Epidermal melanocyte (primary cell): ENCODE data around the gene RIC3.

Source experiments
- DNase-seq: peaks from one replicate; pipeline ENCODE4 v3.0.0; 2011; ENCODE audit warnings: low spot score; ENCODE audit not compliant: insufficient read length

The RIC3 gene

DNA sequence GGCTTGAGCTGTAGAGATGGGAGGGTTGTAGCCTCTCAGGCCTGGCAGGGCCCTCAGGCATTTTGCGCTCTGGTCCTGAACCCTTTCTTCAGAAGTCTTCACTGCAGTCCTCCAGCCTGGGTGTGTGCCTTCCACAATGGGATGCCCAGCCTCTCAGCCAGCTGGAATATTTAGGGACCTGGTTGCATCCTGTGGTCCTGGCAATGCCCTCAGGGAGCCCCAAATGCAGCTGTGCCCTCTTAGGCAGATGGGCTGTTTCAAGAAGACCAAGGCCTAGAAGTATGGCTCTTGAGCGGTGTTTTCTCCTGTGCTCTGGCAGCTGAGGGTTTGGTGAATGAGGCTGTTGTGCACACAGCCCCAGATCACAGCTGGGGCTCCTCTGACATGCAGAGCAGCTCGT, 81.1 kb downstream of the RIC3 start:
- no peak for DNase-seq

DNA sequence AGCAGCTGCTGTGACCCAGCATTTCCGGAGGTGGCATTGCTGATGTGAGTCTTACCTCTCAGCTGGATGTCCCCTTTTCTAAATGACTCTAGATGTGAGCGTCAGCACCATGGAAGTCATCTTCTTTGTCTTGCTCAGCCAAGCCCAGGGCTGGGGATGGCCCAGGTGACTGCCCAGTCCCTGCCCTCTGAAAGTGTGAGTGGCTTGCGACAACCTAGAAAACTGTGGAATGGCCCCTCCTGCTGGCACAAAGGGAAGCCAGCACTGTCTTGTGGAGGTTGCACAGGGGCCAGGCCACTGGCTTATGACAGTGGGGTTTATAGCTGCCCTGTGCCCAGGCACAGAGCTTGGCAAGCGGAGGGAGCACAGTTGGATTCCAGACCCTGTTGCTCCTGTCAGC, 81.6 kb downstream of the RIC3 start:
- no peak for DNase-seq

DNA sequence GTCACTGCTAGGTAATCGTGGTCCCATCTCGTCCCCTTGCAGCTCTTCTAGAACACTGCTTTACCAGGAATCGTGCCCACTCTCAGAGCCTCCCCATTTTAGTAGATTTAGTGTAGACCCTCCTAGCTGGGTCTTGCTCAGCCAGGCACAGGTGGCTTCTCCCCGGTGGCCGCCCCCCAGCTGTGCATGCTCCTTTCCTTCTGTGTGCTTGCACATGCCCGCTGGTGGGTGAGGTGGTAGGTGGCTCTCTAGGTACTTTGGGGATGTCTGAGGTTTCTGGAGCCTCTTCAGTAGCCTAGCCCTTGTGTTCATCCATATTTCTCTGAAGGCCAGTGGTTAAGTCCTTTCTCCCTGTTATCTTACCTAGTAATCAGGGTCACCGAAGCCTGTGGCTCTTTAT, 82.3 kb downstream of the RIC3 start:
- DNase-seq: no peak

DNA sequence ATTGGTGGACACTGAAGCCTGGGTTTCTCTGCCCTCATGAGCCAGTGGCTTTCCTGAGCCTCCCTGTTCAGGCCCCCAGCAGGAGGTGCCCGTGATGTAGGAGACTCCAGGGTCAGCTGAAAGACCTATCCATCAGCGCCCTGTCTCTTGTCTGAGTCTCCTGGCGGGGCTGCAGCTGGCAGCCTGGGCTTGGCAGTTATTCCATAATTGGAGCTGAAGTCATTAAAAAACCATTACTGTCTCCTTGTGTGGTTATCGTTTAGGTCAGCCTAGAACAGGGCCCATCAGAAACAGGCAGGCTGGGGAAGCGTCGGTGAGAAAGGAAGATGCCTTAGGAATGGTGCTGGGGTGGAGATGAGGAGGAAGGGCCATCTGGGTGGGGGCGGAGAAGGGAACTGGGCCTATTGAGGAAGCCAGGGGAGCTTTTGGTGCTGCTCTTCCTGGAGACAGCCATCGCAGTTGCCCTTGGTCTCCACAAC, 82.8 kb downstream of the RIC3 start:
- DNase-seq: no peak

DNA sequence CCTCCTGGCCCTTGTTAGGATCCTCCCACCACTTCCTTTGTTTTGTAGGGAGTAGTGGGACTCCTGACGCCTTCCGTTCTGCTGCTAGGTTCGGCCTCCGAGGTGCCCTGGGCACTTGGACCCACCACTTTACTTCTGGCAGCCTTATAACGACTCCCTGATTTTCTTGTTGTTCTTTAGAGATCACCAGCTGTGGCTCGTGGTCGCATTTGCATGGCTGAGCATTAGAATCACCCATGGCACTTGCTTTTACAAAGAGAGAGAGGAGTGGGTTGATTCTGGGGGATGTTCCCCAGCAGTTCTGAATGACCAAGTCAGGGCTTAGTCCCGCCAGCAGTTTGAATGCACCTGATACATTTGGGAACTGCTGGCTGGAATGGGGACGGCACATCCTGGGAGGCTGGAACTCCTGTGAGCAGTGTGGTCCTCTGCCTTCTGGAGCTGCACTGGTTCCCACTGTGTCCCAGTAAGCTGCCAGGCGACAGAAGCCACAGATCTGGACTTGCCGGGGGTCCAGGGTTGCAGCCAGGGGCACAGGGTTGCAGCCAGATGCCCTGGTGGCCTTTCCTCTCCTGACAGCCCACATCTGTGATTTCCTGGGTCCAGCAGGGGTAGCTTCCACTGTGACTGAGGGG, 83.7 kb downstream of the RIC3 start:
- no peak for DNase-seq

DNA sequence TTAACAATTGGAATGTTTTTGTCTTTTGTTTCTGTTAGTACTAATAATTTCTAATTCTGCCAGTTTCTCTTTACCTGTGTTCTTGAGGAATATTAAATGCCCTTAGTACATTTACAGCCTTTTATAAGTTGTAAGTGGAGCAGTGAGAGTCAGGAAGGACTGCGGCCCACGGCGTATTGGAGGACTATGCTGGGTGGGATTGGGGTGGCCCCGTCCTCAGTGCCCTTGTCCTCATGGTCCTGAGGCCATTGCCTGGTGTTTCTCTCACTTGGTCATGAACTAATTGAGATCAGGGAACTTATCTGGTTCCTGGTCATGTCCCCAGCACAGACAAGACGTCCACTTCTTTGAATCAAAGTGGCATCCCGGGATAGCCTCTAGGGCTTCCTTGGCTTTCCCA, 84.5 kb downstream of the RIC3 start:
- DNase-seq: no peak

DNA sequence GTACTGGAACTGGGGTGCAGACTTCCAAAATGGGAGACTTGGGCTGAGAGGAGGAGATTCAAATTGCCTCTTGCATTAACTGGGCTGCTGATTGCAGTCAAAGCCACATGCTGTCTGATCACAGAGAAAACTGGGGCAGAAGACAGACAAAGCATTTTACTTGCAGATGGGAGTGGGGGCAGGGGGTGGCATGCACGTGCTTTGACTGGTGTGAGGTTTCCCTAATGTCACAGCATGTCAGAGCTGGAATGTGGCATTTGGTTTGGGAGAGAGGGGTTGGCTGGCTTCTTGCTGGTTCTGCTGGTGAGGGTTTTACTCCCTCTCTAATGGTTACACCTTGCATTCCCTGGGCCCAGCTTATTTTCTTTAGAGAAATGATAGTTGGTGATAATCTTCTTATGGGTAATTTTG, 84.9 kb downstream of the RIC3 start:
- DNase-seq: no peak

DNA sequence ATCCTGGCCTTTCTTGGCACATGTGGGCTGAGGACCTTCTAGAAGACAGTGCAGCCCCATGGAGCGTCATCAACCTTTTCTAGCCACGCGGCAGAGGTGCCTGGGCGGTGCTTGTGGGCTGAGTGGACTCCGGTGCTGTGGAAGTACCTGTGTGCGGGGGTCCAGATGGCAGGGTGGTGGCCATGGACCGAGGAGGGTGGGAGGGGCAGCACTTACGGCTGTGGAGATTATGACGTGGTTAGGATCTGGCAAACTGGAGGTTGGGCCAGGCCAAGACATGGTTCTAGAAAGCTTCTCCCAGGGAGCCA, 85.8 kb downstream of the RIC3 start:
- DNase-seq: no peak

DNA sequence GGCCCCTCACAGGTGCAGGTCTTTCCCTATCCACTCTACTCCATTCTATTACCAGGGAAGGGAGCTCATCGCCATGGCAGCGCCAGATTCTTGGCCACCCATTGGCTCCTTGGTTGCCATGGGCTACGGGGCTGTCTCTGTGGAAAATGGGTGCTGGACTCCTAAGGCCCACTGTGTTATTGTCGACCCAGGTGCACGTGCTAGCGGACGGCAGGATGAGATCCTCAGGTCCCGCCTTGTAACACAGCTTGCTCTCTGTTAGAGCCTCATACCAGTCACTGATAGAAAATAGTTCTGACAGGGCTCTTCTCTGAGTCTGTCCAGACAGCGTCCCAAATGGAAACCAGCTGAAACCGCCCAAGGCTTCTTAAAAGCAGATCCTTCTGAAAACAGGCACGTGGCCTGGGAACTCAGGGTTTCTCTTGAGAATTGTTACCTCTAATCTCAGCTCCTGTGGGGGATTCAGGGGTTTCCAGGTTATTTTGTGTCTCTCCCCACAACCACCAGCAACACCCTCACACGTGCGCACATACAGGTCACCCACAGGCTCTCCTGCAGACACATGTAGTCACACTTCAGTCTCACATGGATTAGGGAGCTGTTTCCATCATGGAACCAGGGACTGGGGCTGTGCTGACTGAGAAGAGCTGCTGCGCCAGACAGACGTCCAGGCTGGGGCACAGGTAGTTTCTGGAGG, 86.3 kb downstream of the RIC3 start:
- DNase-seq: peak; percentile 59

DNA sequence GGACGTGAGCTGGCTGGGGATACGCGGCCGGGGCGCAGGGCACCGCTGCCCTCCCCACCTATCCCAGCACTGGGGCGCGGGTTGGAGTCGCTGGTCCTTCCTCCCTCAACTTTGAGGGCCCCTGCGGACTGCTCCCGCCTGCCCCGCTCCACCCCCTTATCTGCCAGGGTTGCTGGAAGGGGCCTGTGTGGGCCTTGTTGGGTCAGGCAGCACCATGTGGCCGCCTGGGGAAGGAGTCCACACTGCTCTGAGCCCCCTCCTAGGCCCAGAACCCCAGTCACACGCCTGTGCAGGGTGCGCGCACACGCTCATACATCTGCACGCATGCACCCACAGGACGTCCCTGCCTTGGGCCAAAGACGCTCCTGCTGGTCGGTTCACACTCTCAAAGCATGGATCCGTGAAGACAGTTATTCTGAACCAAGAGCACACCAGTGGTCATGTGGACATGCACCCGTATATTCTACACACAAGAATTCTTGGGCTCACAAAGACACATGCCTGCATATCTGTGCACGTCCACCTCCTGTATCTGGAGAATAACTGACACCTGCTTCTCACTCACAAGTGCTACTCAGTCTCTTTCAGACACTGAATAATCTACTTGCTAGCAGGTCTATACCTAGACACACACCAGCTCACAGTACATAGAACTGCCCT, 87.1 kb downstream of the RIC3 start:
- no peak for DNase-seq

DNA sequence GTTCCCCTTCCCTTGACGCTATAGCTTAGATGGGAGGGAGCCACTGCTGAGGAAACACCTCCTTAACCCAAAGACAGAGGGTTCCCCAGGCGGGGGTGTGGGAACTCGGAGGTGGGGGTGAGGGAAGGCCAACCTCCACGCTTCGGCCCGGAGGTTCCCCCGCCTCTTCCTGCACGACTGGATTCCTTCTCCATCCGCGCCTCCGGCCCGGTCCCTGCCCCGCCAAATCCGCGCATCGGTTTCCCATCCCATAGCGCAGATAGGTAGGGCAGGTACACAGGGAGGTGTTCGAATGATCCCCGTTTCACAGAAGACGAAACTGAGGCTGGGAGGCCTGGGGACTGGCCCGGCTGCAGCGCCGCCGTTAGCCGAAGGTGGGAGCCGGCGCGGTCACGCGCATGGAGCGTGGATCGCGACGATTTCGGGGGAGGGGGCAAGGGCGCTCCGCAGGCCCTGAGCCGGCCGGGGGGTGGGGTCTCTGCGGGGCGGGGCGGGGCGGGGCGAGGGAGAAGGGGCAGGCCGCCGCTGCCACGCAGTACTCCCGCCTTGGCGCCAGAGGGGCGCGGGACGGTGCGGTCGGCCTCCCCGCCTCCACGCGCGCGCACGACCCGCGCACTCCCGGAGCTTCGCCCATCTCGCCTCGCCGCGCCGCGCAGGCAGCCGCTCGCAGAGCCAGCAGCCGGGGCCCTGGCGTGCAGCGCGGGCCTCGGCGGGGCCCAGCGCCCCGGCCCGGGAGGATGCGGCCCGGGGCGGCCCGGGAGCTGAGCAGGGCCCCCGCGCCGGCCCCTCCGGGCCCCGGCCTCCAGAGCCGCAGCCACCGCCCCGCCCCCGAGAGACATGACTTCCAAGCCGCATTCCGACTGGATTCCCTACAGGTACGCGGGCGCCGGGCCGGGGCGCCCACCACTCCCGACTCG, 87.9 kb downstream of the RIC3 start, which contains the start of gene TUB:
TSS of gene TUB (plus strand) at position 538 of the 917 bp plus-strand sequence. CDS start at position 838, 300 bp downstream.
- DNase-seq: no peak

DNA sequence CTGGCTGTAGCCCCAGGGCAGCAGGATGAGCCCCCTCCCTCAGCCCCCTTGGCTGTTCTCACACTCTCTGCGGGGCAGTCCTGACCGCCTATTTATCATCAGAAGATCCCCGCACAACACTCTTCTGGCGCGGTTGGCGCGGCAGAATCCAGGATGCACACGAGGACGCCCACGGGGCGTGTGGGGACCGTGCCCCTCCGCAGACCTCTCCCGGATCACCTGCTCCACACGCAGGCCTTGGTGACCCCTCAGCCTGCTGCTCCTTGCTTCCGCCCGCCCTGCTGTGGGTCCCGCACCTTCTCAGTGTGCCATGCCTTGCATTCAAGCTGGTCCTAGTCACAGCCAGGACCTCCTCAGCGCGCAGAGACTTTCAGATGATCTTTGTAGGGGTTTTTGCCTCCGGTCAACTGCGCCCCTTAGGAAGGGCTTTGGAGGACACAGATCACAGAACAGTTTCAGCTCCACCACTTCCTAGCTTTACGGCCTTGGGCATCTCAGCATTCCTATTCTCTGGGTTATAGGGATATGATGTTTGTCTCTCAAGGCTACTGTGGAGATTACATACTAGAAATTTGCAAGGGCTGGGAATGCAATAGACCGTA, 88.7 kb downstream of the RIC3 start:
- no peak for DNase-seq

DNA sequence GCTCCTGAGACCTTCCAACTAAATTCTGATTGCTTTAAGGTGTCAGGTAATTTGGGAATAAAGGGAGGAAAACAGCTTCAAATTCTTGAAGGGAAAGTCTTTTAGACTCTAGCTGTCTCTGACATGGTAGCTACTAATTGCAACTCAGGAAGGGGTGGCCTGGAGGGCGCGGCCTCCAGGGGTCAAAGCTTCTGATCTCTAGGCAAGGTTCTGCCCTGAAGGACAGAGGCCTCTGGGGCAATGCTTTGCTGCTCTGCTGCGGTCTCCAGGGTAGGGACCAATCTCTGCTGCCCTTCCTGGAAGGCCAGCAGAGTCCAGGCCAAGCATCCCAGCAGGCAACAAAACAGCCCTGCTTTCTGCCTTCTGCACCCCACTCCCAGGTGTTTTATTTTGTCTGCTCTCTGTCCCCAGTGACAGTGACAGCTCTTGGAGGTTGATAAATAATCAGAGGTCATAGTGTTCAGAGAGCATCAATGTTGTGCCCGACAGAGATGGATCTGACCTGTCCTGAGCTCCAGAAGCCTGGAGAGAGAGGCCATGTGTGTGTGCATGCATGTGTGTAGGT, 89.6 kb downstream of the RIC3 start:
- no peak for DNase-seq

DNA sequence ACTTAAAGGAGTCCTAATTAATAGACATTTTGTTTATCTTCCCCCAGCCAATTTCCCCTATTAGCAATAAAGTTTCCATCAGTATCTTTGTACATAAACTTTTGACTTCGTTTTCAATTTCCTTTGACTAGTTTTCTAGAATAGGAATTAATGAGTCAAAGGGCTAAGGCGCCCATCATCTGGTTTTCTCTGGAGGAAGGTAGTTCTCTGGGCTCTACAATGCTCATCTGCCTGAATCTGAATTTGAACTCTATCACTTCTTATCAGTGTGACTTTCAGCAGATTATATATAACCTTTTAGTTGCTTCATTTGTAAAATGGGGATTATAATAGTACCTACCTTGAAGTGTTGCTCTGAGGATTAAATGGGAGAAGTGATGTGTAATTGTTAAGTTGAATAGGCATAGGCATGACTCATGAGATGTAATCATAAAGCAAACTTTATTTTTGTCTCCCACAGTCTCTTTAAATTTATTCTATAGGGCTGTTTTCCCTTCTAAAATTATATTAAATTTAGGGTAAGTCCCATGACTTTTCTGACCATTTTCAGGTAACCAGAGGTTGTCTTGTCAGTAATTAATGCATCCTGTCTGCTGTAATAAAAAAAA, 93.6 kb downstream of the RIC3 start:
- no peak for DNase-seq

DNA sequence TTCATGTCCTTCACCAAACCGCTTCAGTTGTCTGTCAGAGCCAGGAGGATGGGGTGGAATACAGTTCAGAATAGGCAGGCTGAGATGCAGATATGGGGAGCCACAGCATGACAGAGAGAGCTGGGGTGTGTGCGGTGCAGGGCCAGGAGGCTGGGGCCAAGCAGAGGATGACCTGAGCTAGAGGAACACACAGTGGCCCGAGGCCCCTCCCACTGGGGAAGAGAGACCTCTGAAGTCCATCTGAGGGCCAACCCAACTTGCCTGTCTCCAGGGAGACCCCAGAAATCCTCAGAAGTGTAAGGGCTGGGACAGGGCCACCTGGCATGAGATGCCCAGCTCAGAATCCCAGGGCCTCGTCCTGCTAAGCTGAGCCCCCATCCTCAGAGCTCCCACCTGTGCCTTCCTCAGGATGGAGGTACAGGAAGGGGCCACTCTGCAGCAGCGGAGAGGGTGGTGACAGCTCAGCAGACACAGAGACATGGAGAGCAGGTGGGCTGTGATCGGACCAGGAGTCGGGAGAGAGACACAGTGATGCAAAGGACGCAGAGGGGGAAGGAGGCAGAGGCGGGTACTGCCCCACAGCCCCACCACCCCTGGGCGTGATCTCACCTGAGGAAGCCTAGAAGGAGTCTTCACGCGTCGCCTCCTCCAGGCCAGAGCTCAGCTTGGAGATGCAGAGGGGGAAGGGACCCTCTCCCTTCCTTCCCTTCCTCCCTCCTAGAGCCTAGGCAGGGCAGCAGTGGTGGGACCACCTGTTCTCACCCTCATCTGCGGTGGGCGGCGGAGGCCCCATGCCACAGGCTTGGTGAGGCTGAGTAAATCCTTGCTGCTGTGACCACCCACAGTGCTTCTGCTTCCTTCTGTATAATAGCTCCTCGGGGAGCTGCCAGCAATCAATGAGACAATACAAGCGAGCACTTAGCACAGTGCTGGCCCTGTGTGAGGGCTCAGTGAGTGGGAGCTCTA, 96.9 kb downstream of the RIC3 start:
- no peak for DNase-seq

DNA sequence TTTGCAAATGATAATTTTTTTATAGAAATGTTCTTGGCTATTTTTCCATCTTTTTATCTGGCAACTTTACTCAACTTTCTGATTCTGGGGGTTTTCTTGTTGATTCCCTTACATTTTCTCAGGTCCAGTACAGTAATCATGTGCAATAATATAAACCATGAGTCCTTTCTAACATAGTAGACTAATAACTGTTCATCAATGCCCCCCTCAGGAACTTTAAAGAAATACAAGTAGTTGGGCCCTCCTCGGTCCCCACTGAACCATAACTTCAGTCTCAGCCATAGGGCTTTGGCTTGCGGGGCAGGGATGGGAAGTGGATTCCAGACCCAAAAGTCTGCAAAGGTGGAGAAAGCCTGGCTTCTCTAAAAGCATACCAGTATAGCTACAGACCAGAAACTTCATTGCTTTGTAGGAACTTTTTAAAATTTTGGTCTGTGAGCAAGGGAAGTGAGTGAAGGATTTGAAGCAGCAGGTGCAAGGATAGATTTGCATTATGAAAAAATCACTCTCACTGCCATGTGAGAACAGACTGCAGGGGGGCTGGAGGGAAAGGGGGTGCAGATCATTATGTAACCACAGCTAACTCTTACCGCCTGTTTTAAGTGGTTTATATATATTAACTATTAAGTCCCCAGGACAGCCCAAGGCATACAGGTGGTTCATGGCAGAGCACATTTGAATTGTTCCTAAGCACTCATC, 98.3 kb downstream of the RIC3 start:
- DNase-seq: peak; percentile 61

DNA sequence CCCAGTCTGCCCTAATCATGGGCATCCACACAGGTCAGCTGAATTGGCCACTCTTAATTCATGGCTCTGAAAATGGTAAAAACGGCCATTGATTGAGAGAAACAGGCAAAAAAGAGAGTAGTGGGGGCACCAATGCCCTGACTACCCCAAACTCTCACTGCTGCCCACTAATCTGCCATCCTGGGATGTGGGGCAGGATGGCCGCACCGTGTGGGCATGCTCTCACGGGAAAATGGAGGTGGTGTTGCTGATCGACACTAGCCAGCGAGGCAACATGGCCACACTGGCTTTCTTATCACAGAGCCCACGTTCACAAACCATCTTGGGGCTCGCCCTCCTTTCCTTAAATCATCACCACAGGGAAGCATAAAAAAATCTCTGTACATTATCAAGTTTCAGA, 99.1 kb downstream of the RIC3 start:
- DNase-seq: no peak

DNA sequence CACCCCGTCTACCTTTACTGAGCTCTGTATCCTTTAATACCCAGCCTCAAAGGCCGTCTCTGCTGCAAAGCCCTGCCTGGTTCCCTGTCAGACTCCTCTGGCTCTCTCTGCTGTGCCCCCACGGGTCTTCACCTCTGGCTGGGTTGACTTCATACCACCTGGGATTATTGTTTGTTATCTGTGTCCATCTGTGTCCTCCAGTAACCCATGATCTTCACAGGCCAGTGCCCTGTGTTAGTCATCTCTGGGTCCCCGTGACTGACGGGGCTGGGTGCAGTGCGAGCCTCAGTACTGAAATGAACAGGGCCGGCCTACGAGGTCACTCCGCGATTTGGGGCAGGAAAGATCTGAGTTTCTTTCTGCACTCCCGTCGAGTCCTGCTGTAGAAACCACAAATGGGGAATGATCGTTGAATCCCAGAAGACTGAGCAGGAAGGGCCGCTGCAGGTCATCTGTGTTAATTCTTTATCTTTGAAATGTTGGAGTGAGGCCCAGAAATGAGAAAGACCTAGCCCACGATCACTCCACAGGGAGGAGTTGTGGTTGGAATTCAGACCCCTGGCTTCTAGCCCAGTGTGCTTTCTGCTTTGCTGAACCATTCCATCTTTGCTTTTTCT, 100.1 kb downstream of the RIC3 start:
- DNase-seq: no peak
